Ovary (tissue), 3 donors: ENCODE results near the gene AP3S2.

Experiments used
- EP300 ChIP-seq: sonication (generic); formaldehyde crosslinking; IDR thresholded peaks from one replicate; pipeline ENCODE4 v1.6.1; 2017; ENCODE audit warnings: antibody characterized with exemption
- POLR2A ChIP-seq: fragments of 450-650 bp; IDR thresholded peaks from one replicate; pipeline ENCODE4 v1.6.1; 2017; ENCODE audit warnings: antibody characterized with exemption, mild to moderate bottlenecking, moderate library complexity
- TF ChIP-seq, protein P1 (sequence below), 3 donors: fragments of 450-650 bp in 2 of 3; fragments of 200-600 bp in 1 of 3; IDR thresholded peaks; one replicate each; pipeline versions ENCODE4 v1.5.1 to v1.8.0; 2016 to 2022; ENCODE audit warnings: antibody characterized with exemption in 3 of 3, mild to moderate bottlenecking in 1 of 3
- donor health status: DM: no; HTN: no; CAD: no.

DNA sequence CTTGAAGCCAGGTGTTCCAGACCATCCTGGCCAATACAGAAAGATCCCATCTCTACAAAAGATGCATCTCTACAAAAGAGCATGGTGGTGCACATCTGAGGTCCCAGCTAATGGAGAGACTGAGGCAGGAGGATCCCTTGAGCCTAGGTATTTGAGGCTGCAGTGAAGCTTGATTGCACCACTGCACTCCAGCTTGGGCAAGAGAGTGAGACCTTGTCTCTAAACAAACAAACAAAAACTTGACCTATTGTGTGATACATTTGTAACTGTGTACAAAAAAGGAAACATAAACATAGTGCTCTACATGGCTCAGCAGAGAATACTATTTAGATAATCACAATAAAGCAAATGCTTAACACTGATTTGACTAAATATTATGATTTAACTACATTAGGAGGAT is 97.8 kb downstream of the AP3S2 start:
- TF ChIP-seq, protein P1, sequence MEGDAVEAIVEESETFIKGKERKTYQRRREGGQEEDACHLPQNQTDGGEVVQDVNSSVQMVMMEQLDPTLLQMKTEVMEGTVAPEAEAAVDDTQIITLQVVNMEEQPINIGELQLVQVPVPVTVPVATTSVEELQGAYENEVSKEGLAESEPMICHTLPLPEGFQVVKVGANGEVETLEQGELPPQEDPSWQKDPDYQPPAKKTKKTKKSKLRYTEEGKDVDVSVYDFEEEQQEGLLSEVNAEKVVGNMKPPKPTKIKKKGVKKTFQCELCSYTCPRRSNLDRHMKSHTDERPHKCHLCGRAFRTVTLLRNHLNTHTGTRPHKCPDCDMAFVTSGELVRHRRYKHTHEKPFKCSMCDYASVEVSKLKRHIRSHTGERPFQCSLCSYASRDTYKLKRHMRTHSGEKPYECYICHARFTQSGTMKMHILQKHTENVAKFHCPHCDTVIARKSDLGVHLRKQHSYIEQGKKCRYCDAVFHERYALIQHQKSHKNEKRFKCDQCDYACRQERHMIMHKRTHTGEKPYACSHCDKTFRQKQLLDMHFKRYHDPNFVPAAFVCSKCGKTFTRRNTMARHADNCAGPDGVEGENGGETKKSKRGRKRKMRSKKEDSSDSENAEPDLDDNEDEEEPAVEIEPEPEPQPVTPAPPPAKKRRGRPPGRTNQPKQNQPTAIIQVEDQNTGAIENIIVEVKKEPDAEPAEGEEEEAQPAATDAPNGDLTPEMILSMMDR (IDR thresholded peaks at IDR 0.05) = no peak
- TF ChIP-seq POLR2A (no peak), EP300 (no peak)
